ENCODE measurements around the gene BSCL2.

GRCh38 chr11:62747475-62748160, 40.4 kb upstream of the BSCL2 start:
- TF ChIP-seq EZH2phosphoT487 (IDR thresholded peaks at IDR 0.05; ENCODE audit: low read depth, severe bottlenecking, unreplicated experiment): no peak
- TF ChIP-seq CTCF (IDR thresholded peaks at IDR 0.05; ENCODE audit: poor library complexity): no peak
- no peak for TF ChIP-seq EZH2 (IDR thresholded peaks at IDR 0.05; ENCODE audit: borderline replicate concordance)
